ENCODE data around the gene LAPTM4A. TPM values are rescaled to one million over a fixed set of nuclear protein-coding genes. Genes with fewer than 3 reads are reported as not detected.

LAPTM4A gene
- total RNA-seq, 1 experiment from 2014 or later, result 123 TPM

GRCh38 chr2:19989342-19989666 lies 62.1 kb downstream of the LAPTM4A start:
- in situ Hi-C loops (cut with HindIII; ENCODE audit: low pct_unique_long_range_greater_than_20kb, low sequenced_read_pairs), result no loop called here
- CTCF ChIA-PET, result no interaction called here
- peaks cover 16% of the 10 kb centered on the region for H3K4me1 ChIP-seq (ENCODE audit: control insufficient read depth, insufficient read depth, low read length)
- no peak for DNase-seq (ENCODE audit: low read depth, low spot score)
- ATAC-seq, result no peak
- peak overlapping the region; percentile 95 for H3K27ac ChIP-seq (ENCODE audit: low read length)
- intact Hi-C loops (cut with micrococcal nuclease; ENCODE audit: unreplicated experiment), result no loop called here
- POLR2A ChIA-PET, result no interaction called here
- no peak for TF ChIP-seq CTCF (IDR thresholded peaks at IDR 0.05)
- TF ChIP-seq SIN3A (IDR thresholded peaks at IDR 0.05; ENCODE audit: borderline replicate concordance, insufficient read depth, low read depth, low read length), result no peak
- no peak for TF ChIP-seq REST (IDR thresholded peaks at IDR 0.05; ENCODE audit: insufficient read depth in 1 of 2, low read depth in 2 of 2, low read length in 1 of 2)
- no peak for TF ChIP-seq POLR2AphosphoS5 (IDR thresholded peaks at IDR 0.05; ENCODE audit: low read depth, low read length)
- TF ChIP-seq TCF7L2 (IDR thresholded peaks at IDR 0.05; ENCODE audit: low read depth, low read length), result no peak
- BruUV-seq (replicated peaks), result no TSS peak
- peaks cover 4% of the 10 kb centered on the region; the same call in 1 of the 2 replicates for H3K36me3 ChIP-seq (ENCODE audit: control insufficient read depth, insufficient read depth, low read length)
- H3K27me3 ChIP-seq (ENCODE audit: control insufficient read depth, insufficient read depth, low read length), result no peaks in the 10 kb centered on the region
- no peaks in the 10 kb centered on the region for H3K9me3 ChIP-seq (ENCODE audit: control insufficient read depth, insufficient read depth, low read depth, low read length)
- H3K4me3 ChIP-seq (ENCODE audit: low read depth in 2 of 2, low read length in 2 of 2), result peak overlapping the region; percentile 90 to 99

GRCh38 chr2:19988600-19988999 lies 62.8 kb downstream of the LAPTM4A start:
- DNase-seq (ENCODE audit: low read depth, low spot score) (no peak), ATAC-seq (no peak)
- H3K27me3 ChIP-seq (ENCODE audit: control insufficient read depth, insufficient read depth, low read length), result no peaks in the 10 kb centered on the region
- H3K9me3 ChIP-seq (ENCODE audit: control insufficient read depth, insufficient read depth, low read depth, low read length), result no peaks in the 10 kb centered on the region
- H3K4me3 ChIP-seq (ENCODE audit: low read depth in 2 of 2, low read length in 2 of 2), result peak overlapping the region; percentile 90 to 99; a peak in 3 of 4 replicates
- POLR2A ChIA-PET, result interaction anchor here (0.6 kb wide), 1 partner anchor 26 kb away, joined by 3 read pairs; no protein-coding TSS in a partner anchor
- H3K27ac ChIP-seq (ENCODE audit: low read length), result peak overlapping the region; percentile 95; the same call in 1 of the 2 replicates
- BruUV-seq (replicated peaks), result TSS peak; percentile 71
- H3K36me3 ChIP-seq (ENCODE audit: control insufficient read depth, insufficient read depth, low read length), result peaks cover 7% of the 10 kb centered on the region; the same call in 1 of the 2 replicates
- in situ Hi-C loops (cut with HindIII; ENCODE audit: low pct_unique_long_range_greater_than_20kb, low sequenced_read_pairs) (no loop called here), intact Hi-C loops (cut with micrococcal nuclease; ENCODE audit: unreplicated experiment) (no loop called here)
- TF ChIP-seq POLR2AphosphoS5 (IDR thresholded peaks at IDR 0.05; ENCODE audit: low read depth, low read length) (no peak), CTCF (IDR thresholded peaks at IDR 0.05) (no peak), REST (IDR thresholded peaks at IDR 0.05; ENCODE audit: insufficient read depth in 1 of 2, low read depth in 2 of 2, low read length in 1 of 2) (no peak), SIN3A (IDR thresholded peaks at IDR 0.05; ENCODE audit: borderline replicate concordance, insufficient read depth, low read depth, low read length) (no peak), TCF7L2 (IDR thresholded peaks at IDR 0.05; ENCODE audit: low read depth, low read length) (no peak)
- peaks cover 16% of the 10 kb centered on the region for H3K4me1 ChIP-seq (ENCODE audit: control insufficient read depth, insufficient read depth, low read length)
- CTCF ChIA-PET, result no interaction called here
